WERI-Rb-1 (cell line): ENCODE results near the gene MARCHF10.

Experiments
- DNase-seq: peaks from one replicate; pipeline ENCODE4 v3.0.0-alpha.2; 2020
- H3K27ac ChIP-seq: fragments of 250-450 bp; sonication (Bioruptor Pico); 2 replicates; pipeline ENCODE4 v1.5.1; 2020; ENCODE audit warnings: mild to moderate bottlenecking, moderate library complexity
- H3K27me3 ChIP-seq: fragments of 250-450 bp; sonication (Bioruptor Pico); 2 replicates; pipeline ENCODE4 v1.5.1; 2021; ENCODE audit warnings: mild to moderate bottlenecking, low read depth, moderate library complexity; ENCODE audit not compliant: insufficient read depth, severe bottlenecking
- H3K36me3 ChIP-seq: fragments of 250-450 bp; sonication (Bioruptor Pico); 2 replicates; pipeline ENCODE4 v1.5.1; 2020; ENCODE audit warnings: mild to moderate bottlenecking, moderate library complexity
- H3K4me3 ChIP-seq: 2 replicates; pipeline ENCODE4 v1.5.1; 2011; ENCODE audit warnings: low read depth, mild to moderate bottlenecking, control low read depth, low read length
- H3K9me3 ChIP-seq: fragments of 250-450 bp; sonication (Bioruptor Pico); 2 replicates; pipeline ENCODE4 v1.5.1; 2021; ENCODE audit warnings: mild to moderate bottlenecking, moderate library complexity; ENCODE audit not compliant: severe bottlenecking
- TF ChIP-seq, protein P1 (sequence below): IDR thresholded peaks from 2 replicates; pipeline ENCODE4 v1.5.1; 2011; ENCODE audit warnings: low read depth, mild to moderate bottlenecking, control low read depth, inconsistent platforms, low read length

The MARCHF10 gene

DNA sequence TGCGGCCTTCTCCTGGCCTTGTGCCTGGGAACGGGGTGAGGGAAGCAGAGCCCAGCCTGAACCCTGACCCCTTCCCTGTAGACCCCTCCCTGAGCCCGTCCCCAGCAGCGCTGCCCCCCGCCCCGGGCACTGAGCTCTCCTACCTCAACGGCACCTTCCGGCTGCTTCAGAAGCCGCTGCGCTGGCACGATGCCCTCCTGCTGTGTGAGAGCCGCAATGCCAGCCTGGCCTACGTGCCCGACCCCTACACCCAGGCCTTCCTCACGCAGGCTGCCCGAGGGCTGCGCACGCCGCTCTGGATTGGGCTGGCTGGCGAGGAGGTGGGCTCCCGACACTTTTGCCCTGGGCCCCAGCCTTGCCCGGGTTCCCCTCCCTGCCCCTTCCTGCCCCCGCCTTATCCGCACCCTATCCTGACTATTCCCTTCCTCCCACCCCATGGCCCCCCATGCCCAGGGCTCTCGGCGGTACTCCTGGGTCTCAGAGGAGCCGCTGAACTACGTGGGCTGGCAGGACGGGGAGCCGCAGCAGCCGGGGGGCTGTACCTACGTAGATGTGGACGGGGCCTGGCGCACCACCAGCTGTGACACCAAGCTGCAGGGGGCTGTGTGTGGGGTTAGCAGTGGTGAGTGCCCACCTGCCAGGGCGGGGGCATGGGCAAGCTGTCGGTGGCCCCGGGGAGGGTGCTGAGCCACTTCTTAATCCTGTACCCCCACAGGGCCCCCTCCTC is 118.5 kb downstream of the MARCHF10 start:
- TF ChIP-seq, protein P1, sequence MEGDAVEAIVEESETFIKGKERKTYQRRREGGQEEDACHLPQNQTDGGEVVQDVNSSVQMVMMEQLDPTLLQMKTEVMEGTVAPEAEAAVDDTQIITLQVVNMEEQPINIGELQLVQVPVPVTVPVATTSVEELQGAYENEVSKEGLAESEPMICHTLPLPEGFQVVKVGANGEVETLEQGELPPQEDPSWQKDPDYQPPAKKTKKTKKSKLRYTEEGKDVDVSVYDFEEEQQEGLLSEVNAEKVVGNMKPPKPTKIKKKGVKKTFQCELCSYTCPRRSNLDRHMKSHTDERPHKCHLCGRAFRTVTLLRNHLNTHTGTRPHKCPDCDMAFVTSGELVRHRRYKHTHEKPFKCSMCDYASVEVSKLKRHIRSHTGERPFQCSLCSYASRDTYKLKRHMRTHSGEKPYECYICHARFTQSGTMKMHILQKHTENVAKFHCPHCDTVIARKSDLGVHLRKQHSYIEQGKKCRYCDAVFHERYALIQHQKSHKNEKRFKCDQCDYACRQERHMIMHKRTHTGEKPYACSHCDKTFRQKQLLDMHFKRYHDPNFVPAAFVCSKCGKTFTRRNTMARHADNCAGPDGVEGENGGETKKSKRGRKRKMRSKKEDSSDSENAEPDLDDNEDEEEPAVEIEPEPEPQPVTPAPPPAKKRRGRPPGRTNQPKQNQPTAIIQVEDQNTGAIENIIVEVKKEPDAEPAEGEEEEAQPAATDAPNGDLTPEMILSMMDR: no peak
- Histone ChIP-seq H3K27ac (no peak overlapping the region), H3K36me3 (no peaks in the 10 kb centered on the region), H3K4me3 (no peak overlapping the region), H3K9me3 (peaks cover 2% of the 10 kb centered on the region), H3K27me3 (no peaks in the 10 kb centered on the region)
- no peak for DNase-seq

DNA sequence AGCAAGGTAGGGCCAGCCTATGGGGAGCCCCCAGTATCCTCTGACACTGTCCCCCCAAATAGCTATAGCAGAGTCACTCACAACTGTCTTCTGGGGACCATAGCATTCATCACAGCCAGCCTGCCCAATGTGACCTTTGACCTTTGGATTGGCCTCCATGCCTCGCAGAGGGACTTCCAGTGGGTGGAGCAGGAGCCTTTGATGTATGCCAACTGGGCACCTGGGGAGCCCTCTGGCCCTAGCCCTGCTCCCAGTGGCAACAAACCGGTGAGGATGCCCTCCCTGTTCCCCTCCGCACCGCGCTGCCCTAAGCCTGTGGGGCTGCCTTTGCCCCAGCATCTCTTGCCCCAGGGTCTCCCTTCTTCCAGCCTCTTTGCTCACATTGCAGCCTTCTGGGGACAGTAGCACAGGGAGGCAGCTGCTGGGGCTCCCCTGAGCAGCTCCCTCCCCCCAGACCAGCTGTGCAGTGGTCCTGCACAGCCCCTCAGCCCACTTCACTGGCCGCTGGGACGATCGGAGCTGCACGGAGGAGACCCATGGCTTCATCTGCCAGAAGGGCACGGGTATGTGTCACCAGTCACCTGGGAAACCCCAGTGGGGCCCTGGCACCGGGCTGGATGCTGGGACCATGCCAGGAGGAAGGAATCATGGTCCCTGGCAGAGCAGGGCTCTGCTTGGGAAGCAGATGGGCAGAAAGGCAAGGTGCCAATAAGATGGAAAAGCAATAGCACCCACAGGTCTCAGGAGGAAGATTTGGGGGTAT is 119.5 kb downstream of the MARCHF10 start:
- Histone ChIP-seq H3K9me3 (peaks cover 2% of the 10 kb centered on the region), H3K27ac (no peak overlapping the region), H3K27me3 (no peaks in the 10 kb centered on the region), H3K36me3 (no peaks in the 10 kb centered on the region), H3K4me3 (no peak overlapping the region)
- TF ChIP-seq, protein P1: no peak
- no peak for DNase-seq

DNA sequence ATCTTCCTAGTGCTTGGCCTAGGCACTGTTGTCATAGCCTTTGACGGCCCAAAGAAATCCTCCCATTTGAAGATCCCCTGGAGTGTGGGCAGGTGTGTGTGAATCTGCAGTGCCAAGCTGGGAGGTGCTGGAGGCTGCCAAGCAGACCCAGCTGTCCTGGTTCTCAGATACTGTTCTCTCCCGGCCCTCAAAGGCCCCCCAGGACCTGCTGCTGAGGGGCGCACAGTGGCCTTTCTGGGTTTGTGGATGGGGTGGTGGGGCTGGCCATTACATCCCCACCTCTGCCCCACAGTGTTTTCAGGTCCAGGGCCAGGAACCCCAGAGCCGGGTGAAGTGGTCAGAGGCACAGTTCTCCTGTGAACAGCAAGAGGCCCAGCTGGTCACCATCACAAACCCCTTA is 120.1 kb downstream of the MARCHF10 start:
- no peak for DNase-seq
- peaks cover 2% of the 10 kb centered on the region for H3K9me3 ChIP-seq
- H3K27me3 ChIP-seq: no peaks in the 10 kb centered on the region
- H3K27ac ChIP-seq: no peak overlapping the region
- TF ChIP-seq, protein P1: no peak
- H3K4me3 ChIP-seq: no peak overlapping the region
- no peaks in the 10 kb centered on the region for H3K36me3 ChIP-seq

DNA sequence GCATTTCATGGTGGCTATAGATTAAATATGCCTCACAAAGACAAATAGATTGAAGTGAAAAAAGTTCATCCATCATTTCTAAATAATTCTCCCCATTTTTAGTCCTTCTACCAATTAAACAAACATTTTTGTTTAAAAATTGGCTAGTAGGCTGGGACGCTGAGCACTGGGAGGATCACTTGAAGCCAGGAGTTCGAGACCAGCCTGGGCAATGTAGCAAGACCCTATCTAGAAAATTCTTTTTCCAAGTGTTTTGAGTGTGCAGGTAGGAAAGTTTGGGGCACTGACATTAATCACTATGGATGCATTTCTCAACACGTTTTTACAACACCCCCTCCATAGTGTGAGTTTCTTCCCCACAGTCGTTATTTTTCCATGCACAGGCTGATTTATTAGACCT is 123.9 kb downstream of the MARCHF10 start:
- Histone ChIP-seq H3K27me3 (no peaks in the 10 kb centered on the region), H3K36me3 (no peaks in the 10 kb centered on the region), H3K9me3 (peaks cover 2% of the 10 kb centered on the region), H3K27ac (no peak overlapping the region), H3K4me3 (no peak overlapping the region)
- TF ChIP-seq, protein P1: no peak
- no peak for DNase-seq

DNA sequence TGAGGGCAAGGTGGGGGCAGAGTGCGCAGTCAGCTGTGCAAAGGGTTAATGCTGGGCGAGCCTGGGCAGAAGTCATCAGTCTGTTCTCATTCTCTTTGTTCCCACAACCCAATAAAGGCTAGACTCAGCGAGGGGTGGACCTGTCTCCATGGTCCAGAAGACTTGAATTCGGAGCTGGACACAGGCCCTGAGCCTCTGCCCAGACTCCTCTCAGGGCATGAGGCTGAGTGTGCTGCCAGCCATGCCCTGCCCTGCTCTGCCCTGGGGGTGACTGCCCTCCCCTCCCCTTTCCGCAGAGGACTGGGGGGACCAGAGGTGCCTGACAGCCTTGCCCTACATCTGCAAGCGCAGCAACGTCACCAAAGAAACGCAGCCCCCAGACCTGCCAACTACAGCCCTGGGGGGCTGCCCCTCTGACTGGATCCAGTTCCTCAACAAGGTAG is 126.2 kb downstream of the MARCHF10 start:
- Histone ChIP-seq H3K4me3 (no peak overlapping the region), H3K36me3 (no peaks in the 10 kb centered on the region), H3K9me3 (peaks cover 2% of the 10 kb centered on the region), H3K27me3 (no peaks in the 10 kb centered on the region), H3K27ac (peak overlapping the region; percentile 43)
- TF ChIP-seq, protein P1: no peak
- DNase-seq: no peak
